ENCODE results near the gene MKRN2.
"Not testable (repeated sequence)": the region's sequence is repeated elsewhere in the genome, so short reads cannot be mapped to it uniquely, and the experiment has no call there.

The MKRN2 gene

GRCh38 chr3:12556690-12557472 is at the start of gene MKRN2:
TSS of gene MKRN2 (plus strand) at chr3:12557087. CDS start at chr3:12557151, 64 bp downstream.
- no peak for FAIRE-seq
- DNase-seq (ENCODE audit: low spot score): peak; percentile 71

- DNase-seq (ENCODE audit: low spot score) (no peak), FAIRE-seq (no peak)
Observed at GRCh38 chr3:12507591-12508281, 49.2 kb upstream of the MKRN2 start.

- FAIRE-seq: no peak
- DNase-seq (ENCODE audit: low spot score): peak; percentile 54
Observed at GRCh38 chr3:12508291-12508700, 48.6 kb upstream of the MKRN2 start.

GRCh38 chr3:12509466-12509865 is 47.4 kb upstream of the MKRN2 start:
- DNase-seq (ENCODE audit: low spot score): no peak
- no peak for FAIRE-seq

- no peak for DNase-seq (ENCODE audit: low spot score)
- FAIRE-seq: no peak
Observed at GRCh38 chr3:12512534-12513118, 44.3 kb upstream of the MKRN2 start.

GRCh38 chr3:12513694-12514446 is 43.0 kb upstream of the MKRN2 start:
- DNase-seq (ENCODE audit: low spot score): no peak
- FAIRE-seq: no peak

GRCh38 chr3:12515631-12516030 is 41.3 kb upstream of the MKRN2 start:
- FAIRE-seq: no peak
- DNase-seq (ENCODE audit: low spot score): no peak

GRCh38 chr3:12516873-12517272 is 40.0 kb upstream of the MKRN2 start:
- no peak for FAIRE-seq
- no peak for DNase-seq (ENCODE audit: low spot score)

- FAIRE-seq (no peak), DNase-seq (ENCODE audit: low spot score) (no peak)
Observed at GRCh38 chr3:12518261-12519028, 38.4 kb upstream of the MKRN2 start.

- FAIRE-seq: no peak
- no peak for DNase-seq (ENCODE audit: low spot score)
Observed at GRCh38 chr3:12521010-12521409, 35.9 kb upstream of the MKRN2 start.

- DNase-seq (ENCODE audit: low spot score): no peak
- no peak for FAIRE-seq
Observed at GRCh38 chr3:12522721-12523120, 34.2 kb upstream of the MKRN2 start.

GRCh38 chr3:12527757-12528143 is 29.1 kb upstream of the MKRN2 start:
- DNase-seq (ENCODE audit: low spot score): no peak
- no peak for FAIRE-seq

GRCh38 chr3:12532182-12532581 is 24.7 kb upstream of the MKRN2 start:
- FAIRE-seq (no peak), DNase-seq (ENCODE audit: low spot score) (no peak)

GRCh38 chr3:12536423-12536822 is 20.5 kb upstream of the MKRN2 start:
- DNase-seq (ENCODE audit: low spot score) (no peak), FAIRE-seq (no peak)

- no peak for FAIRE-seq
- no peak for DNase-seq (ENCODE audit: low spot score)
Observed at GRCh38 chr3:12541625-12542024, 15.3 kb upstream of the MKRN2 start.

- not testable (repeated sequence) for DNase-seq (ENCODE audit: low spot score); FAIRE-seq
Observed at GRCh38 chr3:12543497-12543896, 13.4 kb upstream of the MKRN2 start.

GRCh38 chr3:12544652-12545472 is 12.0 kb upstream of the MKRN2 start:
- no peak for FAIRE-seq
- no peak for DNase-seq (ENCODE audit: low spot score)

GRCh38 chr3:12545473-12545791 is 11.5 kb upstream of the MKRN2 start, which contains the start of gene MKRN2OS:
TSS of gene MKRN2OS (minus strand) at chr3:12545499. CDS start at chr3:12545464, 35 bp downstream.
- FAIRE-seq (no peak), DNase-seq (ENCODE audit: low spot score) (no peak)

GRCh38 chr3:12549971-12550760 is 6.7 kb upstream of the MKRN2 start:
- FAIRE-seq (no peak), DNase-seq (ENCODE audit: low spot score) (no peak)

Data from RCC 7860 (cell line).